Measurements from ENCODE around the gene LELP1.
"Not testable (repeated sequence)": the region's sequence is repeated elsewhere in the genome, so short reads cannot be mapped to it uniquely, and the experiment has no call there.

LELP1 gene

GRCh38 chr1:153203130-153203529 is at the start of gene LELP1:
Gene LELP1 (plus strand): TSS chr1:153203430. CDS start chr1:153204708, 1,278 bp downstream.
- Histone ChIP-seq H3K4me3 (ENCODE audit: low read depth in 1 of 2, low read length in 2 of 2) (no peak within 1 kb of the TSS), H3K27ac (ENCODE audit: low read depth, low read length) (no peak within 1 kb of the TSS), H3K4me1 (ENCODE audit: control insufficient read depth in 1 of 2, insufficient read depth in 2 of 2, low read length in 2 of 2) (no peaks in the 10 kb centered on the region), H3K9me3 (ENCODE audit: control insufficient read depth in 1 of 2, low read length in 2 of 2) (no peaks in the 10 kb centered on the region), H3K36me3 (ENCODE audit: control insufficient read depth in 1 of 2, insufficient read depth in 2 of 2, low read length in 2 of 2) (no peaks in the 10 kb centered on the region), H3K9ac (ENCODE audit: low read depth in 1 of 2, low read length in 2 of 2) (no peak within 1 kb of the TSS), H3K27me3 (ENCODE audit: control insufficient read depth in 1 of 2, insufficient read depth in 2 of 2, low read length in 2 of 2) (peaks cover 0 to 6% of the 10 kb centered on the region in 2 donors)

- H3K9me3 ChIP-seq (ENCODE audit: control insufficient read depth in 1 of 2, low read length in 2 of 2) = no peaks in the 10 kb centered on the region
- H3K27me3 ChIP-seq (ENCODE audit: control insufficient read depth in 1 of 2, insufficient read depth in 2 of 2, low read length in 2 of 2) = no peaks in the 10 kb centered on the region
- H3K27ac ChIP-seq (ENCODE audit: low read depth, low read length) = no peak overlapping the region
- H3K36me3 ChIP-seq (ENCODE audit: control insufficient read depth in 1 of 2, insufficient read depth in 2 of 2, low read length in 2 of 2) = no peaks in the 10 kb centered on the region
- H3K4me1 ChIP-seq (ENCODE audit: control insufficient read depth in 1 of 2, insufficient read depth in 2 of 2, low read length in 2 of 2) = no peaks in the 10 kb centered on the region
- no peak overlapping the region for H3K9ac ChIP-seq (ENCODE audit: low read depth in 1 of 2, low read length in 2 of 2)
- H3K4me3 ChIP-seq (ENCODE audit: low read depth in 1 of 2, low read length in 2 of 2) = no peak overlapping the region
Observed at GRCh38 chr1:153155541-153155940, 47.7 kb upstream of the LELP1 start.

- no peak overlapping the region for H3K4me3 ChIP-seq (ENCODE audit: low read depth in 1 of 2, low read length in 2 of 2)
- H3K9me3 ChIP-seq (ENCODE audit: control insufficient read depth in 1 of 2, low read length in 2 of 2) = no peaks in the 10 kb centered on the region
- no peak overlapping the region for H3K9ac ChIP-seq (ENCODE audit: low read depth in 1 of 2, low read length in 2 of 2)
- H3K27me3 ChIP-seq (ENCODE audit: control insufficient read depth in 1 of 2, insufficient read depth in 2 of 2, low read length in 2 of 2) = peaks cover 0 to 7% of the 10 kb centered on the region in 2 donors
- H3K4me1 ChIP-seq (ENCODE audit: control insufficient read depth in 1 of 2, insufficient read depth in 2 of 2, low read length in 2 of 2) = no peaks in the 10 kb centered on the region
- H3K27ac ChIP-seq (ENCODE audit: low read depth, low read length) = no peak overlapping the region
- no peaks in the 10 kb centered on the region for H3K36me3 ChIP-seq (ENCODE audit: control insufficient read depth in 1 of 2, insufficient read depth in 2 of 2, low read length in 2 of 2)
Observed at GRCh38 chr1:153168686-153169085, 34.5 kb upstream of the LELP1 start.

- H3K36me3 ChIP-seq (ENCODE audit: control insufficient read depth in 1 of 2, insufficient read depth in 2 of 2, low read length in 2 of 2) = no peaks in the 10 kb centered on the region
- H3K27me3 ChIP-seq (ENCODE audit: control insufficient read depth in 1 of 2, insufficient read depth in 2 of 2, low read length in 2 of 2) = no peaks in the 10 kb centered on the region
- no peak overlapping the region for H3K27ac ChIP-seq (ENCODE audit: low read depth, low read length)
- H3K9me3 ChIP-seq (ENCODE audit: control insufficient read depth in 1 of 2, low read length in 2 of 2) = no peaks in the 10 kb centered on the region
- no peak overlapping the region for H3K4me3 ChIP-seq (ENCODE audit: low read depth in 1 of 2, low read length in 2 of 2)
- no peaks in the 10 kb centered on the region for H3K4me1 ChIP-seq (ENCODE audit: control insufficient read depth in 1 of 2, insufficient read depth in 2 of 2, low read length in 2 of 2)
- H3K9ac ChIP-seq (ENCODE audit: low read depth in 1 of 2, low read length in 2 of 2) = no peak overlapping the region
Observed at GRCh38 chr1:153174624-153175023, 28.6 kb upstream of the LELP1 start.

- no peak overlapping the region for H3K27ac ChIP-seq (ENCODE audit: low read depth, low read length)
- H3K4me1 ChIP-seq (ENCODE audit: control insufficient read depth in 1 of 2, insufficient read depth in 2 of 2, low read length in 2 of 2) = no peaks in the 10 kb centered on the region
- no peak overlapping the region for H3K9ac ChIP-seq (ENCODE audit: low read depth in 1 of 2, low read length in 2 of 2)
- H3K4me3 ChIP-seq (ENCODE audit: low read depth in 1 of 2, low read length in 2 of 2) = no peak overlapping the region
- no peaks in the 10 kb centered on the region for H3K36me3 ChIP-seq (ENCODE audit: control insufficient read depth in 1 of 2, insufficient read depth in 2 of 2, low read length in 2 of 2)
- H3K9me3 ChIP-seq (ENCODE audit: control insufficient read depth in 1 of 2, low read length in 2 of 2) = no peaks in the 10 kb centered on the region
- no peaks in the 10 kb centered on the region for H3K27me3 ChIP-seq (ENCODE audit: control insufficient read depth in 1 of 2, insufficient read depth in 2 of 2, low read length in 2 of 2)
Observed at GRCh38 chr1:153178922-153179321, 24.3 kb upstream of the LELP1 start.

GRCh38 chr1:153180556-153180955 is 22.7 kb upstream of the LELP1 start:
- Histone ChIP-seq H3K27ac (ENCODE audit: low read depth, low read length) (no peak overlapping the region), H3K9me3 (ENCODE audit: control insufficient read depth in 1 of 2, low read length in 2 of 2) (no peaks in the 10 kb centered on the region), H3K4me1 (ENCODE audit: control insufficient read depth in 1 of 2, insufficient read depth in 2 of 2, low read length in 2 of 2) (no peaks in the 10 kb centered on the region), H3K36me3 (ENCODE audit: control insufficient read depth in 1 of 2, insufficient read depth in 2 of 2, low read length in 2 of 2) (no peaks in the 10 kb centered on the region), H3K27me3 (ENCODE audit: control insufficient read depth in 1 of 2, insufficient read depth in 2 of 2, low read length in 2 of 2) (no peaks in the 10 kb centered on the region), H3K4me3 (ENCODE audit: low read depth in 1 of 2, low read length in 2 of 2) (no peak overlapping the region), H3K9ac (ENCODE audit: low read depth in 1 of 2, low read length in 2 of 2) (no peak overlapping the region)

- H3K4me1 ChIP-seq (ENCODE audit: control insufficient read depth in 1 of 2, insufficient read depth in 2 of 2, low read length in 2 of 2); H3K27ac ChIP-seq (ENCODE audit: low read depth, low read length); H3K27me3 ChIP-seq (ENCODE audit: control insufficient read depth in 1 of 2, insufficient read depth in 2 of 2, low read length in 2 of 2); H3K9ac ChIP-seq (ENCODE audit: low read depth in 1 of 2, low read length in 2 of 2); H3K36me3 ChIP-seq (ENCODE audit: control insufficient read depth in 1 of 2, insufficient read depth in 2 of 2, low read length in 2 of 2); H3K4me3 ChIP-seq (ENCODE audit: low read depth in 1 of 2, low read length in 2 of 2); H3K9me3 ChIP-seq (ENCODE audit: control insufficient read depth in 1 of 2, low read length in 2 of 2): not testable (repeated sequence)
Observed at GRCh38 chr1:153188301-153188700, 14.9 kb upstream of the LELP1 start.

GRCh38 chr1:153190373-153190772 is 12.9 kb upstream of the LELP1 start:
- H3K4me1 ChIP-seq (ENCODE audit: control insufficient read depth in 1 of 2, insufficient read depth in 2 of 2, low read length in 2 of 2) = no peaks in the 10 kb centered on the region
- no peaks in the 10 kb centered on the region for H3K9me3 ChIP-seq (ENCODE audit: control insufficient read depth in 1 of 2, low read length in 2 of 2)
- H3K9ac ChIP-seq (ENCODE audit: low read depth in 1 of 2, low read length in 2 of 2) = no peak overlapping the region
- peaks cover 0 to 7% of the 10 kb centered on the region in 2 donors for H3K27me3 ChIP-seq (ENCODE audit: control insufficient read depth in 1 of 2, insufficient read depth in 2 of 2, low read length in 2 of 2)
- H3K4me3 ChIP-seq (ENCODE audit: low read depth in 1 of 2, low read length in 2 of 2) = no peak overlapping the region
- no peaks in the 10 kb centered on the region for H3K36me3 ChIP-seq (ENCODE audit: control insufficient read depth in 1 of 2, insufficient read depth in 2 of 2, low read length in 2 of 2)
- H3K27ac ChIP-seq (ENCODE audit: low read depth, low read length) = no peak overlapping the region

- no peaks in the 10 kb centered on the region for H3K9me3 ChIP-seq (ENCODE audit: control insufficient read depth in 1 of 2, low read length in 2 of 2)
- H3K27me3 ChIP-seq (ENCODE audit: control insufficient read depth in 1 of 2, insufficient read depth in 2 of 2, low read length in 2 of 2) = peaks cover under 1 to 7% of the 10 kb centered on the region in 2 donors
- H3K4me3 ChIP-seq (ENCODE audit: low read depth in 1 of 2, low read length in 2 of 2) = no peak overlapping the region
- H3K27ac ChIP-seq (ENCODE audit: low read depth, low read length) = no peak overlapping the region
- no peaks in the 10 kb centered on the region for H3K36me3 ChIP-seq (ENCODE audit: control insufficient read depth in 1 of 2, insufficient read depth in 2 of 2, low read length in 2 of 2)
- H3K9ac ChIP-seq (ENCODE audit: low read depth in 1 of 2, low read length in 2 of 2) = no peak overlapping the region
- H3K4me1 ChIP-seq (ENCODE audit: control insufficient read depth in 1 of 2, insufficient read depth in 2 of 2, low read length in 2 of 2) = no peaks in the 10 kb centered on the region
Observed at GRCh38 chr1:153192697-153193096, 10.5 kb upstream of the LELP1 start.

GRCh38 chr1:153194331-153195050 is 8.7 kb upstream of the LELP1 start:
- Histone ChIP-seq H3K9me3 (ENCODE audit: control insufficient read depth in 1 of 2, low read length in 2 of 2) (no peaks in the 10 kb centered on the region), H3K9ac (ENCODE audit: low read depth in 1 of 2, low read length in 2 of 2) (no peak overlapping the region), H3K4me3 (ENCODE audit: low read depth in 1 of 2, low read length in 2 of 2) (no peak overlapping the region), H3K36me3 (ENCODE audit: control insufficient read depth in 1 of 2, insufficient read depth in 2 of 2, low read length in 2 of 2) (no peaks in the 10 kb centered on the region), H3K4me1 (ENCODE audit: control insufficient read depth in 1 of 2, insufficient read depth in 2 of 2, low read length in 2 of 2) (no peaks in the 10 kb centered on the region), H3K27ac (ENCODE audit: low read depth, low read length) (no peak overlapping the region), H3K27me3 (ENCODE audit: control insufficient read depth in 1 of 2, insufficient read depth in 2 of 2, low read length in 2 of 2) (peaks cover 7 to 8% of the 10 kb centered on the region in 2 donors)
